NCI-H2171 treated with DMSO at 0.1 percent for 48 hours (cell line): Measurements from ENCODE around the gene TMEM94.
"Not testable (repeated sequence)": the region's sequence is repeated elsewhere in the genome, so short reads cannot be mapped to it uniquely, and the experiment has no call there.

Source experiments
- DNase-seq: peaks from one replicate; lab custom pipeline; 2025; lab: John Stamatoyannopoulos, UW

TMEM94 gene

DNA sequence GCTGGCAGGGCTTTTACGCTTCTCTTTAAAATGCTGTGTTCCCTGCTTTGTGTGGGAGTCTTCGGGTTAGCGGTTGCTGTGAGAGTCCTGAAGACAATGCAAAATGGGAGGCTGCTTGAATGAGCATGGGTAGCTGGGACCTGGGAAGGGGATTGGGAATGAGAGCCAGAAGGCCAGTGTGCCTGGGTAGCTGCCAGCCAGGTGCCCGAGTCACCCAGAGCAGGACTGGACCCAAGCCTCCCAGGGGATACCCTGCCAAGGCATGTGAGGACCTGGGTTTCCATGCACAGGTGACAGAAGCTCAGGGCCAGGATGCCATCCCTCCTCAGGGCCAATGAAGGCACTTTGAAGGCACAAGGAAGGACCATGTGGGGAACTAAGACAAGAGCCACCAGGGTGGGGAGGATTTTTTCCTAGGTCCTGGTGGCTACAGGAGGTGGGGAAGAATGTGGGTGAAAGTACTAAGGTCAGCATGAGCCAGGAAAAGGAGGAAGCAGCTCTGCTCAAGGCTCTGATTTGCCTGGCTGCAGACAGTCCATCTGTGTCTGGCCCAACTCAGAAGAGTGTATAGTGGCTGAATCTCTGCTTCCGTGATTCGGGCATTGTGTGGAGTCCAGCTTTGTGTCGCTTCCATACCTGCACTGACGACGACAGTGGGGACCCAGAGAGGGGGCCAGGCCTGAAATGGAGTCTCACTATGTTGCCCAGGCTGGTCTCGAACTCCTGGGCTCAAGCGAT is 20.5 kb downstream of the TMEM94 start:
- DNase-seq, result no peak

- not testable (repeated sequence) for DNase-seq
Measured at GRCh38 chr17:75477490-75477862, 21.0 kb downstream of the TMEM94 start.

DNA sequence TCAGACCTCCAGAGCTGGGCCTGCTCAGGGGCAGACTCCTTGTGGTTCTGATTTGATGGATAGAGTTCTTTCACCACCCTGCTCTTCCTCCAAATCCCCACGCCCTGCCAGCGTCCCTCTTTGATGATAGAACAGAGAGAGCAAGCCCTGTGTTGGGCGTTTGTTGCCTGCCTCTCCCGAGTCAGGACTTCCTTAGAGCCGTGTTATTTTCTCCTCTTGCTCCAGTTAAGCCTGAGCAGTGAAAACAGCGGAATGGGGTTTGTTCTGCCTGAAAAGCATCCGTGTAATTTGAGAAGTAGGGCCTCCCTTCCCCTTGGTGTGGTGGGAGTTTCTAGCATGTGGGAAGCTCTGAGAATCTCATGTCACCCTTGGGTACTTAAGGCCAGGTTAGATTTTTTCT is 22.1 kb downstream of the TMEM94 start:
- peak; percentile 67 for DNase-seq

GRCh38 chr17:75480281-75480680 is 23.8 kb downstream of the TMEM94 start:
- DNase-seq, result no peak

DNA sequence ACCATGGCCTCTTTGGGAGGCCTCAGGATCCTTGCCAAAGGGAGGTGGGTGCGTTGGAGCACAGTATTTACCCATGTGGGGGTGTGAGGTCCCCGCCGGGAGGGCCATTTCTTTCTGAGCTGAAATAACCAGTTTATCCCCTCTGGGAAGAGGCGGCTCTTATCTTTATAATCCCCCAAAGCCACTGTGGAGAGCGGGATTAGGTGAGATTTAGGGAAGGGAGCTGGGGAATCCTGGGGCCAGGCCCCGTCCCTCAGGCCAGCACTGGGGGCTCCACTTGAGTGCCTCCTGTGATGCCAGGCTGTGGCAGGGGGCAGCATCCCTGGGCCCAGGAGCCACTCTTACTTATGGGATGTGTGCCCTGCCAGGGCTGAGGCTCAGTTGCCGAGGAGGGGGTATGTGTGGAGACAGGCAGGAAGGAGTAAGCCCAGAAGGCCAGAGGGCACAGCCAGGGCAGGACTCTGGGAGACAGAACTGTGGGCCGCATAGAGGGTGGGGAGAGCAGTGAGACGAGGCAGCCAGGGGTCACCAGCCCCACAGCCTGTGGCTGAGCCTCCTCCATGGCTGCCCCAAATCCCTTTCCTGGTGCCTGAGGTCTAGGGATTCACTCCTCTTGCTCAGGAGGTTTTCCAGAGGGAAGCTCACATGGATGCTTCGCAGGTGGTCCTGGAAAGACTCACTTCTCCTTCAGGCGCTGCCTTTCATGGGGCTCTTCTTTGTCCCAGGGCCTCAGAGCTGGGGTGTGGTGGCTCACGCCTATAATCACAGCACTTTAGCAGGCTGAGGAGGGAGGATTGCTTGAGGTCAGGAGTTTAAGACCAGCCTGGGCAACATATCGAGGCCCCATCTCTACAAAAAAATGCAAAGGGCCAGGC is 25.0 kb downstream of the TMEM94 start:
- no peak for DNase-seq

- no peak for DNase-seq
Measured at GRCh38 chr17:75482098-75482942, 25.9 kb downstream of the TMEM94 start.

DNA sequence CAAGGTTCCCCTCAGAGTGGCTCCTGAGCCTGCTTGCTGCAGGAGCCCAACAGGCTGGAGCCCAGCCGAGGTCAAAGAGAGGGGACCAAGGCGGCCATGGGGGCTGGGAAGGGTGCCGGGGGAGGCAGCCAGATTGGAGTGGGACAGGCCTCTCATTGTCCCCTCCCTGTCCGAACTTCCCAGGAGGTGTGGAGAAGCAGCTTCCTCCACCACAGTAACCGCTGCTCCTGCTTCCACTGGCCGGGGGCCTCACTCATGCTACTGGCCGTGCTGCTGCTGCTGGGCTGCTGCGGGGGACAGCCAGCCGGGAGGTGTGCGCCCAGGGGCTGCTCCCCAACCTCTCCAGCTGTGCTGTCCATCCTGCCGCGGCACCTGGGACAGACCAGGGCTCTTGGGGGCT is 29.3 kb downstream of the TMEM94 start:
- DNase-seq, result no peak

- DNase-seq, result no peak
Measured at GRCh38 chr17:75486151-75486550, 29.7 kb downstream of the TMEM94 start.

DNA sequence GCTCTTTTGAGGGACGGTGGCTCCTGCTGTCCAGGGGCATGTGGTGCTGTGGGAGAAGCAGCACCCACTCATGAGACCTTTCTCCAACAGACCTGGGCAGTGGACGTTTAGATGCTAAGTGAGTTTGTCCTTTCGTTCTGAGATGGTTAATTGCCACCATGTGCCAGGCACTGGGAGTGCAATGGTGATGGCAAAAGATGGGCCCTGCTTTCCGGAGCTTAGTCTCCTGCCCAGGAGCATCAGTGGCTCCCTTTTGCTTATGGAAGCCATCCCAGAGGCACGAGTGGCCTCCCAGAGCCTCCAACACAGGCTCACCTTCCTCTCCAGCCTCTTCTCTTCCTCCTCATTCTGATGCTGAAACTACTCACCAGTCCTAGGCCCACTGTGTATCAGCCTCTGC is 30.5 kb downstream of the TMEM94 start:
- DNase-seq, result no peak

DNA sequence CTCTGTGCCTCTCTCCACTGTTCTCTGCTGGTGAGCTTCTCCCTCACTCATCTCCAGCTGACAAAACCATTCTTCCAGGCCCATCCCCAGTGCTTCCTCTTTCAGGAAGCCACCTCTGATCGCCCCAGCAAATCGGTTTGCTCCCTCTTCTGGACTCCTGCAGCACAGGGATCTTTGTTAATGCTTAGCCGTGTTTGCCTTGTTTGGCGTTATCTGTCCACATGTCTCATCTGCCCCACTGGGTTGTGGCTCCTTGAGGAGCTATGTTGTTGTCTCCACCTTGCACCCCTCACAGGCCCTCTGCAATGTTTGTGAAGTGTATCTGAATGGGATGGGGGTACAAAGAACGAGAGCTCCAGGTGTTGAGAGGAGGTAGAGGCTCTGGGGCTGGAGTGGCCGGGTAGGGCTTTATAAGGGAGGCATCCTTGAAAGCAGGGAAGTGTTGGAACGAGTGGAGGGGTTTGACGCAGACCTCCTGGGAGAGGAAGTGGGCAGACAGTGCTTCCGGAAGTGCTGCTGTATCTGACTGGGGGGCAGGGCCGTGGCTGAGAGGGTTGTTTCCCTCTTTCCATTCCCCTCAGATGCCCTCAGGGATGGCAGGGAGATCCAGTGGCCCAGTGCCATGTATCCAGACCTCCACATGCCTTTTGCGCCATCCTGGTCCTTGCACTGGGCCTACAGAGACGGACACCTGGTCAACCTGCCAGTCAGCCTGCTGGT is 31.1 kb downstream of the TMEM94 start:
- no peak for DNase-seq

- no peak for DNase-seq
Measured at GRCh38 chr17:75488693-75489510, 32.5 kb downstream of the TMEM94 start.

DNA sequence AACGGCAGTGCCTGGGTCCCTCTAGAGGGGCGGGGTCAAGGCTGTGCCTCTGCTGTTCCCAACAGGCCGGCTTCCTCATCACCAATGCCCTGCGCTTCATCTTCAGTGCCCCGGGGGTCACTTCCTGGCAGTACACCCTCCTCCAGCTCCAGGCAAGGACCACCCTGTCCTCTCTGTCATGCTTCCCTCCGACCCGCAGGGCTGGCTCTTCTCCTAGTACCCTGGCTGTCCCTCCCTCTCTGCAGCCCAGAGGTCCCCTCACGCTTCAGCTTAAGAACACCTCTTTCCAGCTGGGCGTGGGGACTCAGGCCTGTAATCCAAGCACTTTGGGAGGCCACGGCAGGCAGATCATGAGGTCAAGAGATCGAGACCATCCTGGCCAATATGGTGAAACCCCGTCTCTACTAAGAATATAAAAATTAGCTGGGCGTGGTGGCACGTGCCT is 33.1 kb downstream of the TMEM94 start:
- no peak for DNase-seq

- no peak for DNase-seq
Measured at GRCh38 chr17:75490173-75490743, 33.8 kb downstream of the TMEM94 start.

GRCh38 chr17:75490953-75491649 is 34.7 kb downstream of the TMEM94 start:
- no peak for DNase-seq

DNA sequence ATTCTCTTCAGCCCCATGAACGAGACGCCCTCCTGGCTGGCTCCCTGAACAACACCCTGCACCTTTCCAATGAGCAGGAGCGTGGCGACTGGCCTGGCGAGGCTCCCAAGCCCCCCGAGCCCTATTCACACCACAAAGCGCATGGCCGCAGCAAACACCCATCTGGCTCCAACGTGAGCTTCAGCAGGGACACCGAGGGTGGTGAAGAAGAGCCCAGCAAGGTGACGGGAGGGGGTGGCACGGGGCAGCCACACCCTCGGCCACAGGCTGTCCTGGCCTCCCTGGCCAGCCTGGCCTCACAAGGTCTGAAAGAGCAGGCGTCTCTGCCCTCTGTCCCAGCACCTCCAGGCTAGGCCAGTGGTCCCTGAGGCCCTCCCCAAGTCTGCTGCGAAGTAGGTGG is 35.2 kb downstream of the TMEM94 start:
- no peak for DNase-seq

DNA sequence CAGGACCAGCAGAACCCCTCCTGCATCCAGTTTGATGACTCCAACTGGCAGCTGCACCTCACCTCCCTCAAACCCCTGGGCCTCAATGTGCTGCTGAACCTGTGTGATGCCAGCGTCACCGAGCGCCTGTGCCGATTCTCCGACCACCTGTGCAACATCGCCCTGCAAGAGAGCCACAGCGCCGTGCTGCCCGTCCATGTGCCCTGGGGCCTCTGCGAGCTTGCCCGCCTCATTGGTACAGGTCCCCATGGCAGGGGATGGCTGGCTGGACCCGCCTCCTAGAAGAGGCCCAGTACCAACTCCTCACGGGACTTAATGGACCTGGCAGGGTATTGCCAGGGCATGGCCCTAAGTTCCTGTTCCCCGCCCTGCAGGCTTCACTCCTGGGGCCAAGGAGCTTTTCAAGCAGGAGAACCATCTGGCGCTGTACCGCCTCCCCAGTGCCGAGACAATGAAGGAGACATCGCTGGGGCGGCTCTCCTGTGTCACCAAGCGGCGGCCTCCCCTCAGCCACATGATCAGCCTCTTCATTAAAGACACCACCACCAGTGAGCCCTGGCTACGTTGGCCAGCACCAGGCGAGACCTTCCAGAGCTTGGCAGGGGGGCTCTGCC is 36.2 kb downstream of the TMEM94 start:
- DNase-seq, result no peak

- no peak for DNase-seq
Measured at GRCh38 chr17:75493476-75494129, 37.2 kb downstream of the TMEM94 start.

DNA sequence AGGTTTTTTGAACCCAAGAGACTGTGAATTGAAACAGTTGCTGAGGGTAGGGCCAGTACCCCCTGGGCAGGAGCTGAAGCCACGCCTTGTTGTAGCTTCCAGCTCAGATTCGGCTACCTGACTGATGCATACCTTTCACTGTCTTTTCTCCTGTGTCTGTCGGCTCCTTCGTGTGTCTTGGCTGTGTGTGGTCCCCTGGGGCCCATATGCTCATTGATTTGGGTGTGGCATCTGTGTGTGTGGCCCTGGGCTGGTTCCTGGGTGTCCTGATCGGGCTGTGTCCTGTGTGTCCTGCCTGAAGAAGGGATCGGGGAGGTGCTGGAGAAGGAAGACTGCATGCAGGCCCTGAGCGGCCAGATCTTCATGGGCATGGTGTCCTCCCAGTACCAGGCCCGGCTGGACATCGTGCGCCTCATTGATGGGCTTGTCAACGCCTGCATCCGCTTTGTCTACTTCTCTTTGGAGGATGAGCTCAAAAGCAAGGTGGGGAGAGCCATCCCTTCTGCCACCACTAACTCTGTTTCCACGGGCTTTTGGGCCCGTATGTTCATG is 38.0 kb downstream of the TMEM94 start:
- DNase-seq, result no peak

DNA sequence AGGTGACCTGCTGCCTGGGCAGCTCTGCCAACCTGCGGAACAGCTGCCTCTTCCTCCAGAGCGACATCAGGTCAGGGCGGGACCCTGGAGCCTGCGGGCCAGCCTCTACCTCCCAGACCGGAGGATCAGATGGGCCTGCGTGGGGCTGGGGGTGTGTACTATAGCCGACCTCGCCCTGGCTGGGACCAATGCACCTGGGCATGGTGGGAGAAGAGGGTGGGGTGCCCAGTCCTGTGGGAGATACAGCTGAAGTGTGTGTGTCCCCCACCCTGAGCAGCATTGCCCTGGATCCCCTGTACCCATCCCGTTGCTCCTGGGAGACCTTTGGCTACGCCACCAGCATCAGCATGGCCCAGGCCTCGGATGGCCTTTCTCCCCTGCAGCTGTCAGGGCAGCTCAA is 39.6 kb downstream of the TMEM94 start:
- DNase-seq, result no peak
